Breast epithelium (tissue), 3 donors: ENCODE data around the gene LIPG.

Experiments
- CTCF ChIP-seq, 3 donors: fragments of 450-650 bp; IDR thresholded peaks; one replicate each; pipeline ENCODE4 v1.5.1; 2016 to 2017; ENCODE audit warnings: antibody characterized with exemption in 3 of 3, mild to moderate bottlenecking in 3 of 3, moderate library complexity in 3 of 3
- POLR2A ChIP-seq: fragments of 450-650 bp; IDR thresholded peaks from one replicate; pipeline ENCODE4 v1.6.1; 2016; ENCODE audit warnings: antibody characterized with exemption, mild to moderate bottlenecking, moderate library complexity
- POLR2AphosphoS5 ChIP-seq, 3 donors: sonication (generic); formaldehyde crosslinking; IDR thresholded peaks; one replicate each; pipeline ENCODE4 v1.6.1; 2017; ENCODE audit warnings: antibody characterized with exemption in 3 of 3

GRCh38 chr18:49546278-49546677 lies 15.6 kb upstream of the LIPG start:
- TF ChIP-seq CTCF (IDR thresholded peaks at IDR 0.05) = no peak
- TF ChIP-seq POLR2A = no peak
- TF ChIP-seq POLR2AphosphoS5 (IDR thresholded peaks at IDR 0.05) = no peak
